ENCODE results near the gene PANK4. TPM values are rescaled to one million over a fixed set of nuclear protein-coding genes. Genes with fewer than 3 reads are reported as not detected.
"Not testable (repeated sequence)": the region's sequence is repeated elsewhere in the genome, so short reads cannot be mapped to it uniquely, and the experiment has no call there.

The PANK4 gene
- total RNA-seq, 1 experiment from 2014 or later, result 22.1 TPM

- CTCF ChIA-PET, result no interaction called here
These were observed 63.6 kb downstream of the PANK4 start for GRCh38 chr1:2462819-2463218.

GRCh38 chr1:2460996-2461751 is 65.2 kb downstream of the PANK4 start:
- DNase-seq (ENCODE audit: unreplicated experiment), result no peak
- Mint-ChIP-seq H3K4me3 (ENCODE audit: unreplicated experiment) (no peak overlapping the region), H3K4me1 (ENCODE audit: insufficient read depth, unreplicated experiment) (peaks cover 6% of the 10 kb centered on the region), H3K9me3 (ENCODE audit: unreplicated experiment) (no peaks in the 10 kb centered on the region), H3K27ac (ENCODE audit: low read depth, unreplicated experiment) (no peak overlapping the region), H3K36me3 (ENCODE audit: insufficient read depth, unreplicated experiment) (peaks cover 5% of the 10 kb centered on the region), H3K27me3 (ENCODE audit: insufficient read depth, unreplicated experiment) (no peaks in the 10 kb centered on the region)
- TF ChIP-seq CTCF (IDR thresholded peaks at IDR 0.05; ENCODE audit: unreplicated experiment), result no peak
- intact Hi-C loops (cut with micrococcal nuclease), result no loop called here
- ChIA-PET CTCF (interaction anchor here (0.7 kb wide), 1 partner anchor 12 kb away, joined by 3 read pairs; no protein-coding TSS in a partner anchor), POLR2A (no interaction called here)
- no TSS peak for BruUV-seq (replicated peaks)

More at GRCh38 chr1:2462819-2463218, 63.6 kb downstream of the PANK4 start:
- Mint-ChIP-seq H3K36me3 (ENCODE audit: insufficient read depth, unreplicated experiment) (peaks cover 5% of the 10 kb centered on the region), H3K4me1 (ENCODE audit: insufficient read depth, unreplicated experiment) (peaks cover 6% of the 10 kb centered on the region), H3K4me3 (ENCODE audit: unreplicated experiment) (no peak overlapping the region), H3K27me3 (ENCODE audit: insufficient read depth, unreplicated experiment) (no peaks in the 10 kb centered on the region), H3K27ac (ENCODE audit: low read depth, unreplicated experiment) (no peak overlapping the region), H3K9me3 (ENCODE audit: unreplicated experiment) (no peaks in the 10 kb centered on the region)
- intact Hi-C loops (cut with micrococcal nuclease), result no loop called here
- BruUV-seq (replicated peaks), result no TSS peak
- no peak for TF ChIP-seq CTCF (IDR thresholded peaks at IDR 0.05; ENCODE audit: unreplicated experiment)
- POLR2A ChIA-PET, result no interaction called here
- DNase-seq (ENCODE audit: unreplicated experiment), result no peak

- Mint-ChIP-seq H3K4me3 (ENCODE audit: unreplicated experiment) (no peak overlapping the region), H3K27me3 (ENCODE audit: insufficient read depth, unreplicated experiment) (no peaks in the 10 kb centered on the region), H3K36me3 (ENCODE audit: insufficient read depth, unreplicated experiment) (peaks cover 5% of the 10 kb centered on the region), H3K9me3 (ENCODE audit: unreplicated experiment) (no peaks in the 10 kb centered on the region), H3K27ac (ENCODE audit: low read depth, unreplicated experiment) (no peak overlapping the region), H3K4me1 (ENCODE audit: insufficient read depth, unreplicated experiment) (peaks cover 6% of the 10 kb centered on the region)
- POLR2A ChIA-PET, result no interaction called here
- TF ChIP-seq CTCF (IDR thresholded peaks at IDR 0.05; ENCODE audit: unreplicated experiment), result no peak
- BruUV-seq (replicated peaks), result no TSS peak
- intact Hi-C loops (cut with micrococcal nuclease), result no loop called here
- DNase-seq (ENCODE audit: unreplicated experiment), result no peak
- CTCF ChIA-PET, result interaction anchor here (0.5 kb wide), 1 partner anchor 993 kb away, joined by 4 read pairs; no protein-coding TSS in a partner anchor
These were observed 66.2 kb downstream of the PANK4 start for GRCh38 chr1:2460203-2460602.

GRCh38 chr1:2459757-2460156 is 66.6 kb downstream of the PANK4 start:
- H3K4me3 Mint-ChIP-seq (ENCODE audit: unreplicated experiment), result no peak overlapping the region
- intact Hi-C loops (cut with micrococcal nuclease), result no loop called here
- no peaks in the 10 kb centered on the region for H3K9me3 Mint-ChIP-seq (ENCODE audit: unreplicated experiment)

GRCh38 chr1:2459102-2459753 is 67.2 kb downstream of the PANK4 start:
- BruUV-seq (replicated peaks); H3K27me3 Mint-ChIP-seq (ENCODE audit: insufficient read depth, unreplicated experiment); H3K27ac Mint-ChIP-seq (ENCODE audit: low read depth, unreplicated experiment); H3K4me1 Mint-ChIP-seq (ENCODE audit: insufficient read depth, unreplicated experiment); CTCF ChIA-PET; H3K9me3 Mint-ChIP-seq (ENCODE audit: unreplicated experiment); DNase-seq (ENCODE audit: unreplicated experiment); intact Hi-C loops (cut with micrococcal nuclease); POLR2A ChIA-PET; H3K4me3 Mint-ChIP-seq (ENCODE audit: unreplicated experiment); H3K36me3 Mint-ChIP-seq (ENCODE audit: insufficient read depth, unreplicated experiment): not testable (repeated sequence)

More at GRCh38 chr1:2459757-2460156, 66.6 kb downstream of the PANK4 start:
- Mint-ChIP-seq H3K4me1 (ENCODE audit: insufficient read depth, unreplicated experiment) (peaks cover 6% of the 10 kb centered on the region), H3K27ac (ENCODE audit: low read depth, unreplicated experiment) (no peak overlapping the region), H3K27me3 (ENCODE audit: insufficient read depth, unreplicated experiment) (no peaks in the 10 kb centered on the region), H3K36me3 (ENCODE audit: insufficient read depth, unreplicated experiment) (peaks cover 5% of the 10 kb centered on the region)
- DNase-seq (ENCODE audit: unreplicated experiment), result no peak
- BruUV-seq (replicated peaks), result no TSS peak
- no peak for TF ChIP-seq CTCF (IDR thresholded peaks at IDR 0.05; ENCODE audit: unreplicated experiment)
- ChIA-PET POLR2A (no interaction called here), CTCF (no interaction called here)
